Neutrophil (primary cell): Measurements from ENCODE around the gene ASTN1.

Experiments used
- H3K27ac ChIP-seq: fragments of 200-600 bp; sonication (generic); 2 replicates; pipeline ENCODE4 v1.5.1; 2016; ENCODE audit warnings: mild to moderate bottlenecking, moderate library complexity
- H3K27me3 ChIP-seq: fragments of 200-600 bp; sonication (generic); 2 replicates; pipeline ENCODE4 v1.6.0; 2016; ENCODE audit warnings: mild to moderate bottlenecking
- H3K36me3 ChIP-seq: fragments of 200-600 bp; sonication (generic); 2 replicates; pipeline ENCODE4 v1.5.1; 2017
- H3K4me1 ChIP-seq, 2 experiments: fragments of 200-600 bp in 1 of 2; sonication (generic) in 1 of 2; 1 replicate in 1 of 2; 2 replicates in 1 of 2; pipeline versions ENCODE4 v1.5.1 to v1.6.1; 2013 to 2016; ENCODE audit warnings: low read depth in 1 of 2, low read length in 1 of 2, mild to moderate bottlenecking in 1 of 2, moderate library complexity in 1 of 2; ENCODE audit not compliant: control insufficient read depth in 1 of 2, insufficient read depth in 1 of 2
- H3K4me3 ChIP-seq, 2 experiments: fragments of 200-600 bp in 1 of 2; sonication (generic) in 1 of 2; 1 replicate in 1 of 2; 2 replicates in 1 of 2; pipeline ENCODE4 v1.5.1; 2013 to 2016; ENCODE audit warnings: low read depth in 1 of 2, low read length in 1 of 2, mild to moderate bottlenecking in 1 of 2, moderate library complexity in 1 of 2
- H3K9me3 ChIP-seq: fragments of 200-600 bp; sonication (generic); 2 replicates; pipeline ENCODE4 v1.5.1; 2016
- TF ChIP-seq, protein P1 (sequence below): fragments of 200-600 bp; sonication (generic); IDR thresholded peaks from 2 replicates; pipeline ENCODE4 v1.5.1; 2016; ENCODE audit warnings: antibody characterized with exemption

ASTN1 gene

DNA sequence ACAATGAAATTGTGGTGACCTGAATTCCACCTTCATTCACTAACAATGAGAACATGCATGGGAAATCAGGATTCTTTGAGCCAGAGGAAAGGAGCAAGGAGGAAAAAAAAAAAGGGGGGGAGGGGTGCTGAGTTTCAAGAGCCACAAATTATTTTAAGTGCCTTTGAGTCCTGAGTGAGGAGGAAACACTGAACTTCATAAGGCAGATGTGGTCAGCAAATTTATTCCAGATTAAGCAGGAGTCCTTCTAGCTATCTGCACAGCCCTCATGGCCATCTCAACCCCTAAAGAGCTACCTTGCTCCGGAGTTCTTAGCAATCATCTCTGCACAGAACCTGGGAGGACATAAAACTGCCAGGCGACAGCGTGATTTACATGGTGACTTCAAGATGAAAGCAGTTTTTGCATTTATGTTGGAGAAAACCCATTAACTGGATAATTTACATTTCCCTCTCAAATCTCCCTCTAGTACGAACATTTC, 21.7 kb downstream of the ASTN1 start:
- Histone ChIP-seq H3K9me3 (no peaks in the 10 kb centered on the region), H3K27me3 (no peaks in the 10 kb centered on the region), H3K4me3 (no peak overlapping the region), H3K4me1 (no peaks in the 10 kb centered on the region), H3K27ac (no peak overlapping the region), H3K36me3 (no peaks in the 10 kb centered on the region)
- TF ChIP-seq, protein P1, sequence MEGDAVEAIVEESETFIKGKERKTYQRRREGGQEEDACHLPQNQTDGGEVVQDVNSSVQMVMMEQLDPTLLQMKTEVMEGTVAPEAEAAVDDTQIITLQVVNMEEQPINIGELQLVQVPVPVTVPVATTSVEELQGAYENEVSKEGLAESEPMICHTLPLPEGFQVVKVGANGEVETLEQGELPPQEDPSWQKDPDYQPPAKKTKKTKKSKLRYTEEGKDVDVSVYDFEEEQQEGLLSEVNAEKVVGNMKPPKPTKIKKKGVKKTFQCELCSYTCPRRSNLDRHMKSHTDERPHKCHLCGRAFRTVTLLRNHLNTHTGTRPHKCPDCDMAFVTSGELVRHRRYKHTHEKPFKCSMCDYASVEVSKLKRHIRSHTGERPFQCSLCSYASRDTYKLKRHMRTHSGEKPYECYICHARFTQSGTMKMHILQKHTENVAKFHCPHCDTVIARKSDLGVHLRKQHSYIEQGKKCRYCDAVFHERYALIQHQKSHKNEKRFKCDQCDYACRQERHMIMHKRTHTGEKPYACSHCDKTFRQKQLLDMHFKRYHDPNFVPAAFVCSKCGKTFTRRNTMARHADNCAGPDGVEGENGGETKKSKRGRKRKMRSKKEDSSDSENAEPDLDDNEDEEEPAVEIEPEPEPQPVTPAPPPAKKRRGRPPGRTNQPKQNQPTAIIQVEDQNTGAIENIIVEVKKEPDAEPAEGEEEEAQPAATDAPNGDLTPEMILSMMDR: no peak

DNA sequence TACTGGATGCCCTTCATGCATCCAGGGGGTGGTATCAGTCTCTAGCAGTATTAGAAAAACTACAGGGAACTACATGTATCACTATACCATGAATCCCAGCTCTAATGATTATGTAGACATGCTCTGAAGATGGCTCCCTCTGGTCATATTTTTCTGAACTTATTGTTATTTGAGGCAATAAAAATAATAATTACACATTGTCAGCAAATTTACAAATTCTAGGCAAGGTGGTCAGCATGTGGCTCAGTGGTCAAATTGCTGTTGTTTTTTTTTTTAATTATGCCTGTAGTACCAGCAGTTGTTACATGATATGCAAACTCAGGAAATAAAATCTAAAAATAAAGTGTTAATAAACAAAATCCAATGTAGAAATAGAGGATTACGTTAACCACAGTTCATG, 22.5 kb downstream of the ASTN1 start:
- Histone ChIP-seq H3K4me1 (no peaks in the 10 kb centered on the region), H3K9me3 (no peaks in the 10 kb centered on the region), H3K27ac (no peak overlapping the region), H3K4me3 (no peak overlapping the region), H3K27me3 (no peaks in the 10 kb centered on the region), H3K36me3 (no peaks in the 10 kb centered on the region)
- TF ChIP-seq, protein P1: no peak

GRCh38 chr1:177138347-177138746, 26.2 kb downstream of the ASTN1 start:
- no peaks in the 10 kb centered on the region for H3K9me3 ChIP-seq
- H3K4me3 ChIP-seq: no peak overlapping the region
- no peaks in the 10 kb centered on the region for H3K4me1 ChIP-seq
- TF ChIP-seq, protein P1: no peak
- H3K27me3 ChIP-seq: no peaks in the 10 kb centered on the region
- H3K36me3 ChIP-seq: no peaks in the 10 kb centered on the region
- H3K27ac ChIP-seq: no peak overlapping the region

DNA sequence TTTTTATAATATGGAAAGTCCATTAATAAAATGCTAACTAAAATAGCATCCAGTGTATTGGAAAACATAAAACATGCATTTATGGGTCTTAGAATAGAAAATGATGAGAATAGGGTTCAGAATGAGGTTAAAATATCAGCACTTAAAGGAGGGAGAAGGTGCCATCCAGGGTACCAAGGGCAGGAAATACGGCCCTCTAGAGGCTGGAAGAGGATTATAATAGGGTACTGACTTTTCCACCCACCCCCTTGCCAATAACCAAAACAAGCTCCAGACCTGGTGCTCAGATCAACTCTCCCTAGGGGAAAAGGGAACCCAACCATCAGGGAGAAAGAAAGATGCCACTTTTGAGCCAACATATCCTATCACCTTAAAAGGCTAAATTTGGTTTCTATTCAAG, 26.7 kb downstream of the ASTN1 start:
- Histone ChIP-seq H3K27ac (no peak overlapping the region), H3K9me3 (no peaks in the 10 kb centered on the region), H3K36me3 (no peaks in the 10 kb centered on the region), H3K4me1 (no peaks in the 10 kb centered on the region), H3K4me3 (no peak overlapping the region), H3K27me3 (no peaks in the 10 kb centered on the region)
- TF ChIP-seq, protein P1: no peak

- Histone ChIP-seq H3K27me3 (no peaks in the 10 kb centered on the region), H3K27ac (no peak overlapping the region), H3K36me3 (no peaks in the 10 kb centered on the region), H3K4me3 (no peak overlapping the region), H3K4me1 (no peaks in the 10 kb centered on the region), H3K9me3 (no peaks in the 10 kb centered on the region)
- TF ChIP-seq, protein P1: no peak
Measured at GRCh38 chr1:177135250-177135649, 29.3 kb downstream of the ASTN1 start.
